Activated CD8-positive, alpha-beta memory T cell treated with anti-CD3 and anti-CD28 coated beads, Interleukin-2, amount 10 ng/mL, durations not matched to agents 7 days and 5 days (primary cell): ENCODE measurements around the gene C2orf42. TPM values are rescaled to one million over a fixed set of nuclear protein-coding genes. Genes with fewer than 3 reads are reported as not detected.
"Not testable (repeated sequence)": the region's sequence is repeated elsewhere in the genome, so short reads cannot be mapped to it uniquely, and the experiment has no call there.

ENCODE experiments used
- ATAC-seq: fragments of 150-1000 bp; cut with Tn5 transposase; one replicate; pipeline ENCODE4 v1.10.0; 2021; ENCODE audit warnings: moderate library complexity
- CTCF ChIA-PET: fragments of 350-600 bp; sonication (Branson Sonifier 250); formaldehyde crosslinking; loops from one replicate; lab custom pipeline; 2021; ENCODE audit warnings: antibody characterized with exemption; lab: Charles Lee
- DNase-seq: peaks from one replicate; pipeline ENCODE4 v3.0.0-alpha.2; 2020
- H3K27ac Mint-ChIP-seq: one replicate; pipeline ENCODE4 v1.8.0; 2021; ENCODE audit warnings: mild to moderate bottlenecking, mixed read lengths
- H3K27me3 Mint-ChIP-seq: one replicate; pipeline ENCODE4 v1.8.0; 2021; ENCODE audit warnings: mixed read lengths
- H3K36me3 Mint-ChIP-seq: one replicate; pipeline ENCODE4 v1.8.0; 2021; ENCODE audit warnings: mild to moderate bottlenecking, mixed read lengths
- H3K4me1 Mint-ChIP-seq: one replicate; pipeline ENCODE4 v1.8.0; 2021; ENCODE audit warnings: mixed read lengths
- H3K4me3 Mint-ChIP-seq: one replicate; pipeline ENCODE4 v1.8.0; 2021; ENCODE audit warnings: mild to moderate bottlenecking, moderate library complexity, mixed read lengths
- H3K9me3 Mint-ChIP-seq: one replicate; pipeline ENCODE4 v1.8.0; 2022; ENCODE audit warnings: low read depth, mixed read lengths
- total RNA-seq, 2 experiments: library from RNA; stranded (reverse); gene quantifications; one replicate each; pipeline ENCODE4 v1.2.3, GENCODE V29; 2021

C2orf42 gene
- 10 to 100 TPM; 26.6 to 28.6 TPM for total RNA-seq

DNA sequence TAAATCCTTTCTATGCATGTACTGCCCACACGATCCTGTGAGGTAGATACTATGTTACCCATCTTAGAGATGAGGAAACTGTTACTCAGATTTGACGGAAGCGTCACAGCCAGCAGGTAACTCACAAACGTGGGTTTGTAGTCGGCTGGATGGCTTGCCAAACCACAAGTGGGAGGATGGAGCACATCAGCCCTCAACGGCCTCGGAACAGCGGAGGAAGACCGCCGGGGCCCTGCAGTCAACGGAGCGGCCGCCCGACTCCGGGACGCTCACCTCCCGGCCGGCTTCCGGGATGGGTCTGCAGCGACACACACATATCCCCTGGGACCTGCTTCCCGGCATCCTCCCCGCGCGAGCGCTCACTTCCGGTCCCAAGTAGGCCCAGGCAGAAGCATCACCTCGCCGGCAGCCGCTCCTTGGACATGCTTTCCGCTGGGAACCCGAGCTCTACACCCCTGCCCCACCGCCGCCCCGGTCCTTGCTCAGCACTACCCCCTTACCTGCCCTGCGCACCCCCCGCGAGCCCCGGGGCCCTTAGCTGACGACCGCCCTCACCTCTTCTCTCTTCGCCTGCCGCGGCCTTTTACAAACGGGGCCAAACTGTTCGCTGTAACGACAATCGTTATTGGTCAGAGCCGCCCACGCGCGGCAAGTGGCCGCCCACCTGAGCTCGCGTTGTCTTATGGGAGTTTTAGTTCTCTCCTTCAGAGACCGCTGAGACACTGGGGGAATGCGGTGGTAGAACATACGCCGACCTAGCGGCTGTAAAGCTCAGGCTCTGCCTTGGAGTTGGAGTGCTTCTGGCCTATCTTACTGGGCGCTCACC, at the start of gene C2orf42:
Gene C2orf42, minus strand, starts transcription at position 602 of the 826 bp plus-strand sequence. CDS start 9,034 bp downstream, outside the sequence.
- Mint-ChIP-seq H3K27ac (peak within 1 kb of the TSS; percentile 93), H3K36me3 (peaks cover 5% of the 10 kb centered on the region), H3K4me1 (peaks cover 20% of the 10 kb centered on the region), H3K27me3 (no peaks in the 10 kb centered on the region), H3K4me3 (peak within 1 kb of the TSS; percentile 88), H3K9me3 (no peaks in the 10 kb centered on the region)
- peak; percentile 88 for ATAC-seq
- peak; percentile 97 for DNase-seq
- CTCF ChIA-PET, result interaction anchor here (0.8 to 2.9 kb wide), 13 partner anchors 10 to 278 kb away, joined by 3 to 14 read pairs (median 3); partner anchors contain the start of genes FAM136A, MXD1, PCYOX1 and SNRPG

GRCh38 chr2:70240599-70240998, 49.8 kb upstream of the C2orf42 start:
- H3K4me1 Mint-ChIP-seq, result peaks cover 40% of the 10 kb centered on the region
- H3K4me3 Mint-ChIP-seq, result no peak overlapping the region
- CTCF ChIA-PET, result no interaction called here

DNA sequence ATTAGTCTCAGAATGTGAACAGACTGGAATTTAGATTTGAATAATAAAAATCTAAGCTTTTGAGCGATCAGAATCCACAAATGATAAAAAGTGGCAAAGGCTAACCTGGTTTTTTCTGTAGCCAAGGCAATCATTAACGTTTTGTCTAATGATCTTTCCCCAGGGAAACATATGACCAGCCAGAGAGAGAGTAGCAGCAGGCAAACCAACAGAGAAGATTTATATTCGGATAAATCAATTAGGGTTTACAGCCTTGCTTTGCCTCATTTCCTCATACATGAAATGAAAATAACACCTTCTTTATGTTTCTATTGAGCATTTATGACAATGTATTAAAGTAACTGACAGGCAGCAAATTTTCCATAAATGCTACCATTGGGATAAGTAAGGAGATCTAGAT, 43.1 kb upstream of the C2orf42 start:
- Mint-ChIP-seq H3K36me3 (peaks cover 33% of the 10 kb centered on the region), H3K27ac (no peak overlapping the region), H3K4me3 (no peak overlapping the region), H3K27me3 (no peaks in the 10 kb centered on the region), H3K9me3 (no peaks in the 10 kb centered on the region), H3K4me1 (peaks cover 1% of the 10 kb centered on the region)
- ATAC-seq (no peak), DNase-seq (no peak)
- CTCF ChIA-PET, result no interaction called here

More at GRCh38 chr2:70240599-70240998, 49.8 kb upstream of the C2orf42 start:
- ATAC-seq, result no peak
- no peaks in the 10 kb centered on the region for H3K27me3 Mint-ChIP-seq
- no peak for DNase-seq
- no peak overlapping the region for H3K27ac Mint-ChIP-seq
- H3K9me3 Mint-ChIP-seq, result no peaks in the 10 kb centered on the region
- peaks cover 24% of the 10 kb centered on the region for H3K36me3 Mint-ChIP-seq

DNA sequence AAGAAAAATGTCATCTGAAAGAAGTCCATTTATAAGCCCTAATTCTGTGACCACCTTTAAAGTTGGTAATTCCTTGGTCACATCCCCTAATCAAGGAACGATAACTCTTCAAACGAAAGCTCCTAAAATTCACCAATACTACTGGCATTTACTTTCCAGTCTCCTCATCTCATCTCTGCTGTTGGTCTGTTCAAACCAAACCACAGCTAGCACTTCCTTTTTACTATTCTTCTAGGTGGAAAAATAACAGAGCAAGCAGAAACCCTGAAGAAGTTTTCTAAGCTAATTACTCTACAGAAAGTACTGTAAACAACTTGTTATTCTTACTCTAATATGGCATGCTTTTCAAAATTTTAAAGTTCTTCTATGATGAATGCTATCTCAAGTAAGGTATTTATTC, 36.0 kb upstream of the C2orf42 start:
- ATAC-seq, result no peak
- Mint-ChIP-seq H3K9me3 (no peaks in the 10 kb centered on the region), H3K27ac (peak overlapping the region; percentile 62), H3K4me1 (peaks cover 10% of the 10 kb centered on the region), H3K27me3 (no peaks in the 10 kb centered on the region), H3K4me3 (no peak overlapping the region), H3K36me3 (peaks cover 55% of the 10 kb centered on the region)
- DNase-seq, result no peak
- CTCF ChIA-PET, result interaction anchor here (0.6 to 1.6 kb wide), 2 partner anchors 51 to 84 kb away, joined by 3 to 6 read pairs; no protein-coding TSS in a partner anchor

DNA sequence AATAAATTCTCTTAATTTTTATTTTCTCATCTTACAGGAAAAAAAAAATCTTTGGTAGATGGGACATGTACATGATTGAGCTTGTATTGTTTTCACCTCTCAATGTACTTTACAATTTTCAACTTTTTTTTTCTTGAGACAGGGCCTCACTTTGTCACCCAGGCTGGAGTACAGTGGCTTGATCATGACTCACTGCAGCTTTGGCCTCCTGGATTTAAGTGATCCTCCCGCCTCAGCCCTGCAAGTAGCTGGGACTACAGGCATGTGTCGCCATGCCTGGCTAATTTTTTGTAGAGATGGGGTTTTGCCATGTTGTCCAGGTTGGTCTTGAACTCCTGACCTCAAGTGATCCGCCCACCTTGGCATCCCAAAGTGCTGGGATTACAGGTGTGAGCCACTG, 32.5 kb upstream of the C2orf42 start:
- not testable (repeated sequence) for H3K27me3 Mint-ChIP-seq, H3K9me3 Mint-ChIP-seq, H3K4me3 Mint-ChIP-seq, H3K27ac Mint-ChIP-seq, DNase-seq, ATAC-seq
- Mint-ChIP-seq H3K4me1 (peaks cover 17% of the 10 kb centered on the region), H3K36me3 (peaks cover 57% of the 10 kb centered on the region)
- CTCF ChIA-PET, result interaction anchor here (1.2 kb wide), 2 partner anchors 12 to 311 kb away, joined by 3 to 4 read pairs; no protein-coding TSS in a partner anchor

DNA sequence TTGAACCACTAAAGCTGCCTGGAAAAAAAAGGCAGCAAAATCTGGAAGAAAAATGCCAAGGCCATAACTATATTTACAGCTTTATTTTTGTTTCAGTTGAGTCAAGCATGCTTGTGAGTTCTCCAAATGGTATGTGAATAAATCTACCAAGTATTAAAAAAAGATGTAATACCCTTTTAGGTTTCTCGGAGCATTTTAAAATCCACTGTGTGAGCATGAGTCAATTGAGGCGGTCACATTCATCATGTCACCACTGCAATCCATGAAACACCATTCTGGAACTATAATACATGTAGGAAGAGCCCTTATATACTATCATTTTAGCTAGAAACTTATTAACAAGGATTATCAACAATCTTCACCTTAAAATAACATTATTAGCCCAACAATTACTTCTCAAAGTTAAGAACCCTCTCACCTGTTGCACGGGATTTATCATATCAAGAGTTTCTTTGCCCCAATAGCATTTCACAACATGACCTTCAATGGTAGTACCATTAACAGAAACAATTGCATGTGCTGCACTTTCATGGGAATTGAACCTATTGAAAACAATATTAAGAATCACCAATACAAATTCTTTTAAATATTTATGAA, 24.2 kb upstream of the C2orf42 start:
- CTCF ChIA-PET, result no interaction called here
- Mint-ChIP-seq H3K9me3 (no peaks in the 10 kb centered on the region), H3K4me1 (peaks cover 16% of the 10 kb centered on the region), H3K27ac (no peak overlapping the region), H3K27me3 (no peaks in the 10 kb centered on the region), H3K4me3 (no peak overlapping the region), H3K36me3 (peaks cover 43% of the 10 kb centered on the region)
- DNase-seq (no peak), ATAC-seq (no peak)

GRCh38 chr2:70214365-70214764, 23.5 kb upstream of the C2orf42 start:
- peaks cover 39% of the 10 kb centered on the region for H3K36me3 Mint-ChIP-seq
- no peak overlapping the region for H3K4me3 Mint-ChIP-seq
- no peak overlapping the region for H3K27ac Mint-ChIP-seq
- H3K4me1 Mint-ChIP-seq, result peaks cover 16% of the 10 kb centered on the region
- no peak for DNase-seq
- H3K9me3 Mint-ChIP-seq, result no peaks in the 10 kb centered on the region
- CTCF ChIA-PET, result interaction anchor here (1.9 kb wide), 1 partner anchor 23 kb away, joined by 6 read pairs; the partner anchor contains the start of gene C2orf42
- no peak for ATAC-seq
- no peaks in the 10 kb centered on the region for H3K27me3 Mint-ChIP-seq

GRCh38 chr2:70212298-70212932, 21.6 kb upstream of the C2orf42 start:
- Mint-ChIP-seq H3K27me3 (no peaks in the 10 kb centered on the region), H3K9me3 (no peaks in the 10 kb centered on the region), H3K36me3 (peaks cover 23% of the 10 kb centered on the region), H3K4me3 (no peak overlapping the region), H3K27ac (no peak overlapping the region), H3K4me1 (peaks cover 5% of the 10 kb centered on the region)
- ATAC-seq, result no peak
- DNase-seq, result no peak
- CTCF ChIA-PET, result interaction anchor here (0.8 to 1.9 kb wide), 2 partner anchors 22 to 300 kb away, joined by 3 to 6 read pairs; partner anchors contain the start of gene C2orf42

DNA sequence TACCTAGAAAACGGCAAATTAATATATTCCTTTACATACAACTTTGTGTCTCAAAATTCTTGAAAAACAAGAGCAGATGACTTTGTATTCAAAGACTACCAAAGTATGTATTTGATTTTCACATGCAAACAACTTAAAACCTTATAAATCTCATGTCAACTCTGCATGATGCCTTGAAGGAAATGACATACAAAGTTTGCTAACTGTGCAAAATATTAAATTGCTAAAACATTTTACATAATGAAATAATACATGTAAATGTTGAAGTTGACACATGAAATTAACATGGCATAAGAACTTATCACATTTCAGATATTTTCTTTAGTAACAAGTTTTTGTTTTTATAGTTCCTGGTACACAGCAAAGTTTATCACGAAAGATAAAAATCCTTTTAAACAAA, 20.8 kb upstream of the C2orf42 start:
- Mint-ChIP-seq H3K4me3 (no peak overlapping the region), H3K36me3 (peaks cover 18% of the 10 kb centered on the region), H3K27me3 (no peaks in the 10 kb centered on the region), H3K4me1 (peaks cover 5% of the 10 kb centered on the region), H3K9me3 (no peaks in the 10 kb centered on the region), H3K27ac (no peak overlapping the region)
- no peak for DNase-seq
- no peak for ATAC-seq
- CTCF ChIA-PET, result interaction anchor here (0.6 to 1.7 kb wide), 2 partner anchors 12 to 86 kb away, joined by 4 read pairs; no protein-coding TSS in a partner anchor

- H3K36me3 Mint-ChIP-seq, result no peaks in the 10 kb centered on the region
- CTCF ChIA-PET, result no interaction called here
- ATAC-seq (no peak), DNase-seq (no peak)
- no peaks in the 10 kb centered on the region for H3K27me3 Mint-ChIP-seq
- no peaks in the 10 kb centered on the region for H3K4me1 Mint-ChIP-seq
- no peaks in the 10 kb centered on the region for H3K9me3 Mint-ChIP-seq
- H3K4me3 Mint-ChIP-seq, result no peak overlapping the region
- no peak overlapping the region for H3K27ac Mint-ChIP-seq
Measured at GRCh38 chr2:70204452-70204851, 13.6 kb upstream of the C2orf42 start.

DNA sequence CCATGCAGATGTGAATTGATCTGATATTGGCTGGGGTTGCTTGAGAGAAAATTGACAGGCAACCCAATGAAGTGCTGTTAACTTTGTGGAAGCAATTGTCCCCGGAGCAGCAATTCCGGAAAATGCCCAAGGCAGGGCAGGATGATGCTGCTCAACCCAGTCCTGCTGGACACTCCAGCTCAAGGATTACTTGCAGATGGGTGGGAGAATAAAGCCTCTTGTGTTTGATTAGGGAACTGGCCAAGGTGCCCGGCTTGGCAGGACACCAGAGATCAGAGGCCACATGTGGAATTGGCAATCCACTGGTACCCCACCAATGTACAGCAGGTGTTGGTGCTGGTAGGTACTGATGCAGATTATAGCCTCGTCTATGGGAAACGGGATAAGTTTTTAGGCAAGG, 12.3 kb upstream of the C2orf42 start:
- H3K27me3 Mint-ChIP-seq, result no peaks in the 10 kb centered on the region
- ATAC-seq, result no peak
- CTCF ChIA-PET, result no interaction called here
- H3K4me3 Mint-ChIP-seq, result no peak overlapping the region
- H3K36me3 Mint-ChIP-seq, result no peaks in the 10 kb centered on the region
- no peak for DNase-seq
- no peak overlapping the region for H3K27ac Mint-ChIP-seq
- H3K4me1 Mint-ChIP-seq, result no peaks in the 10 kb centered on the region
- no peaks in the 10 kb centered on the region for H3K9me3 Mint-ChIP-seq

GRCh38 chr2:70202236-70202806, 11.5 kb upstream of the C2orf42 start:
- CTCF ChIA-PET, result no interaction called here
- Mint-ChIP-seq H3K27me3 (no peaks in the 10 kb centered on the region), H3K27ac (no peak overlapping the region), H3K36me3 (no peaks in the 10 kb centered on the region), H3K4me1 (no peaks in the 10 kb centered on the region), H3K9me3 (no peaks in the 10 kb centered on the region), H3K4me3 (no peak overlapping the region)
- DNase-seq (no peak), ATAC-seq (no peak)

- H3K4me3 Mint-ChIP-seq, result no peak overlapping the region
- H3K36me3 Mint-ChIP-seq, result no peaks in the 10 kb centered on the region
- H3K9me3 Mint-ChIP-seq, result no peaks in the 10 kb centered on the region
- H3K27ac Mint-ChIP-seq, result no peak overlapping the region
- no peaks in the 10 kb centered on the region for H3K27me3 Mint-ChIP-seq
- no peaks in the 10 kb centered on the region for H3K4me1 Mint-ChIP-seq
- DNase-seq (no peak), ATAC-seq (no peak)
- CTCF ChIA-PET, result no interaction called here
Measured at GRCh38 chr2:70201831-70202230, 11.0 kb upstream of the C2orf42 start.
